Naive thymus-derived CD4-positive, alpha-beta T cell (primary cell): ENCODE results near the gene CARD10. TPM values are rescaled to one million over a fixed set of nuclear protein-coding genes. Genes with fewer than 3 reads are reported as not detected.
A peak's percentile ranks its signal among the peaks of the same experiment; 100 is the strongest.

Experiments used
- ATAC-seq: fragments of 150-1000 bp; cut with Tn5 transposase; 2 replicates; pipeline ENCODE4 v1.10.0; 2021; ENCODE audit warnings: mild to moderate bottlenecking, moderate library complexity
- CTCF ChIA-PET: fragments of 350-600 bp; sonication (Branson Sonifier 250); formaldehyde crosslinking; loops from one replicate; lab custom pipeline; 2021; ENCODE audit warnings: antibody characterized with exemption; lab: Charles Lee
- POLR2A ChIA-PET: fragments of 350-600 bp; sonication (Branson Sonifier 250); formaldehyde crosslinking; loops from one replicate; lab custom pipeline; 2021; ENCODE audit warnings: antibody characterized with exemption, inconsistent platforms; lab: Charles Lee
- DNase-seq, 9 donors: peaks; one replicate each; pipeline versions ENCODE4 v3.0.0 to v3.0.0-alpha.2; 2020 to 2022; ENCODE audit warnings: mixed read lengths in 1 of 9
- H3K27ac ChIP-seq: one replicate; pipeline ENCODE4 v1.7.0; 2013; ENCODE audit warnings: mild to moderate bottlenecking, low read depth, low read length, moderate library complexity
- H3K27me3 ChIP-seq, 2 donors: one replicate each; pipeline ENCODE4 v1.7.0; 2013; ENCODE audit warnings: low read length in 2 of 2, mild to moderate bottlenecking in 2 of 2, moderate library complexity in 2 of 2; ENCODE audit not compliant: control insufficient read depth in 2 of 2, insufficient read depth in 2 of 2
- H3K36me3 ChIP-seq, 3 experiments: 1 replicate in 2 of 3; 2 replicates in 1 of 3; pipeline ENCODE4 v1.7.0; 2013; ENCODE audit warnings: low read length in 3 of 3, mild to moderate bottlenecking in 3 of 3, moderate library complexity in 1 of 3; ENCODE audit not compliant: insufficient read depth in 3 of 3, control insufficient read depth in 2 of 3
- H3K4me1 ChIP-seq, 2 donors: one replicate each; pipeline ENCODE4 v1.7.0; 2013; ENCODE audit warnings: low read length in 2 of 2, mild to moderate bottlenecking in 2 of 2, moderate library complexity in 1 of 2; ENCODE audit not compliant: control insufficient read depth in 2 of 2, insufficient read depth in 2 of 2
- H3K4me3 ChIP-seq: 2 replicates; pipeline ENCODE4 v1.7.0; 2013; ENCODE audit warnings: mild to moderate bottlenecking, low read length
- H3K9me3 ChIP-seq, 3 experiments: 1 replicate in 2 of 3; 2 replicates in 1 of 3; pipeline ENCODE4 v1.7.0; 2013; ENCODE audit warnings: low read length in 3 of 3; ENCODE audit not compliant: control insufficient read depth in 2 of 3
- H3K27ac Mint-ChIP-seq, 9 donors: one replicate each; pipeline ENCODE4 v1.8.0; 2020 to 2022; ENCODE audit warnings: mixed read lengths in 9 of 9, mild to moderate bottlenecking in 8 of 9, moderate library complexity in 5 of 9, inconsistent platforms in 2 of 9
- H3K27me3 Mint-ChIP-seq, 5 donors: one replicate each; pipeline ENCODE4 v1.8.0; 2021 to 2022; ENCODE audit warnings: mixed read lengths in 5 of 5, mild to moderate bottlenecking in 1 of 5
- H3K36me3 Mint-ChIP-seq, 5 donors: one replicate each; pipeline ENCODE4 v1.8.0; 2020 to 2022; ENCODE audit warnings: mixed read lengths in 5 of 5, mild to moderate bottlenecking in 3 of 5, inconsistent platforms in 1 of 5
- H3K4me1 Mint-ChIP-seq, 7 donors: one replicate each; pipeline ENCODE4 v1.8.0; 2020 to 2022; ENCODE audit warnings: mixed read lengths in 7 of 7, mild to moderate bottlenecking in 3 of 7, inconsistent platforms in 1 of 7
- H3K4me3 Mint-ChIP-seq, 10 donors: one replicate each; pipeline ENCODE4 v1.8.0; 2020 to 2022; ENCODE audit warnings: mild to moderate bottlenecking in 10 of 10, mixed read lengths in 10 of 10, moderate library complexity in 6 of 10, inconsistent platforms in 2 of 10
- H3K9me3 Mint-ChIP-seq, 11 donors: one replicate each; pipeline ENCODE4 v1.8.0; 2020 to 2022; ENCODE audit warnings: mixed read lengths in 11 of 11, mild to moderate bottlenecking in 4 of 11, inconsistent platforms in 1 of 11, moderate library complexity in 1 of 11
- intact Hi-C, 2 donors: fragments of 100-400 bp; cut with micrococcal nuclease; formaldehyde crosslinking; loops; one replicate each; pipeline ENCODE4 v1.15.1; 2023
- polyA plus RNA-seq, 2 donors: library from polyadenylated mRNA; unstranded; fragments of 300-500 nt; fragmentation: Illumina TruSeq; gene quantifications; one replicate each; pipeline ENCODE4 v1.2.3, GENCODE V29; 2021
- total RNA-seq, 6 experiments: library from RNA in 5 of 6; stranded (reverse) in 5 of 6; gene quantifications; 1 replicate in 5 of 6; 2 replicates in 1 of 6; pipeline ENCODE4 v1.2.3 and lab custom pipeline; 2021 to 2026

The CARD10 gene
- total and polyA plus RNA-seq, 7 experiments from 2014 or later = 0.13 to 1.0 (median 0.69) TPM; not detected in 2

DNA sequence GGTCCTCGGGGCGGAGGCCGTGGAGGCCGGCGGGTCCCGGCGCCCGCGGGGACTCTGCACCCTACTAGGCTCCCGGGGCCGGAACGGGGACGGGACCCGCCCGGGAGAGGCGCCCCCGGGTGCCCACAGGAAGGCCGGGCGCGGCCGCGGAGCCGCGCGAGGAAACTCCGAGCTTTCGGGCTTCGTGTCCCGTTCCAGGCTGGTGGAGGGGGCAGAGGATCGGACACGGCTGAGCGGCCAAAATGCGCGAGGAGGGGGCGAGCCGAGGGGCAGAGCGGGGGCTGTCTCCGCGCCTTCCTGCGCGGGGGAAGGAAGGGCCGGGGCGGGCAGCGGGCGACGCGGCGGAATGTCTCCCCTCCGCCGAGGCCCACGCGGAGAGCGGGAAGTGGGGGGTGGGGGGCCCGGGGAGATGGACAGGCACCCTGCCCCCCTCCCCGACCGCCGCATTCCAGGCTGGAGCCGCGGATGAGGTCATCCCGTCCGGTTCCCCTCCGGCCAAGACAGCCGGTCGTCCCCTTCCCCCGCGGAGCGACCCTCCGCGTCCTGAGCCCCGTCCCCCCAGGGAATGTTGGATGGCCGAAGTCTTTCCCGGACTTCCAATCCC lies 41.5 kb upstream of the CARD10 start:
- Mint-ChIP-seq H3K27ac (no peak overlapping the region), H3K27me3 (peaks cover 25 to 76% (median 37%) of the 10 kb centered on the region in 5 donors), H3K9me3 (peaks cover 0 to 3% (median 0%) of the 10 kb centered on the region in 11 donors), H3K4me1 (peaks cover 8 to 22% (median 20%) of the 10 kb centered on the region in 7 donors), H3K36me3 (peaks cover 0 to 3% (median 0%) of the 10 kb centered on the region in 5 donors), H3K4me3 (peak overlapping the region in 8 of 10 donors; percentile 57 to 87 (median 72))
- Histone ChIP-seq H3K27me3 (peaks cover 11 to 14% of the 10 kb centered on the region in 2 donors), H3K9me3 (no peaks in the 10 kb centered on the region), H3K27ac (no peak overlapping the region), H3K36me3 (no peaks in the 10 kb centered on the region), H3K4me3 (no peak overlapping the region), H3K4me1 (peaks cover 14 to 15% of the 10 kb centered on the region in 2 donors)
- ATAC-seq (no peak), DNase-seq (peak in 1 of 9 donors; percentile 3)
- ChIA-PET CTCF (interaction anchor here (0.7 to 8.7 kb wide), 3 partner anchors 14 to 43 kb away, joined by 3 to 147 read pairs (median 3); no protein-coding TSS in a partner anchor), POLR2A (interaction anchor here (1.0 kb wide), 1 partner anchor 16 kb away, joined by 3 read pairs; no protein-coding TSS in a partner anchor)
- intact Hi-C loops = loop anchor here (1.0 to 10.0 kb wide), 2 partner anchors 21 to 76 kb away; partner anchors contain the start of gene MFNG (in 1 of the 2)

GRCh38 chr22:37559901-37560607 lies 40.8 kb upstream of the CARD10 start, which contains the start of gene CDC42EP1:
Gene CDC42EP1 (plus strand): TSS chr22:37560480. CDS start chr22:37566350, 5,870 bp downstream.
- peaks cover 13 to 14% of the 10 kb centered on the region in 2 donors for H3K4me1 ChIP-seq
- no peak within 1 kb of the TSS for H3K27ac ChIP-seq
- Mint-ChIP-seq H3K9me3 (peaks cover 0 to 5% (median 0%) of the 10 kb centered on the region in 11 donors), H3K4me1 (peaks cover 8 to 24% (median 20%) of the 10 kb centered on the region in 7 donors), H3K36me3 (peaks cover 0 to 3% (median 0%) of the 10 kb centered on the region in 5 donors), H3K27me3 (peaks cover 25 to 81% (median 37%) of the 10 kb centered on the region in 5 donors), H3K4me3 (peak within 1 kb of the TSS; percentile 42 to 87 (median 72)), H3K27ac (peak within 1 kb of the TSS in 1 of 9 donors; percentile 25)
- H3K36me3 ChIP-seq = no peaks in the 10 kb centered on the region
- ATAC-seq (no peak), DNase-seq (no peak)
- no peak within 1 kb of the TSS for H3K4me3 ChIP-seq
- H3K27me3 ChIP-seq = peaks cover 11 to 14% of the 10 kb centered on the region in 2 donors
- no peaks in the 10 kb centered on the region for H3K9me3 ChIP-seq
- intact Hi-C loops = loop anchor here in 1 of 2 donors (10.0 kb wide), 1 partner anchor 75 kb away; the partner anchor contains the start of gene MFNG
- ChIA-PET CTCF (interaction anchor here (0.7 to 1.0 kb wide), 2 partner anchors 15 to 32 kb away, joined by 3 read pairs; no protein-coding TSS in a partner anchor), POLR2A (no interaction called here)

DNA sequence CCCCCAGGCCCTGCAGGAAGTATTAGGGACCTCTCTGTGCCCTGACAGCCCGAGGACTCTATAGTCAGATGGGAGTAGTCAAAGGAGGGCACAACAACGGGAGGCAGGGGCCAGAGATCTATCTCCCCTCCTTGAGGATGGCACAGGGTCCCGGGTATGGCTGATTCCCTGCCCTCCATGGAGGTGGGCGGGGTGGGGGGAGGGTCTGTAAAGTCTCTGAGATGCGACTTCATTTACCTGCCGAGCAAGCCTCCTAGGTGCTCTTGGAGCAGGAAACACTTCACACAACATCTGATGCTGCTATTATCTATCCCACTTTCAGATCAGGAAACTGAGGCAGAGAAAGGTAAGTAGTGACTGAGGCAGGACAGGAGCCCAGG lies 40.3 kb upstream of the CARD10 start:
- H3K4me3 Mint-ChIP-seq = peak overlapping the region in 8 of 10 donors; percentile 30 to 73 (median 59)
- Histone ChIP-seq H3K4me1 (peaks cover 13 to 14% of the 10 kb centered on the region in 2 donors), H3K27ac (no peak overlapping the region), H3K27me3 (peaks cover 11 to 14% of the 10 kb centered on the region in 2 donors), H3K36me3 (no peaks in the 10 kb centered on the region), H3K4me3 (no peak overlapping the region), H3K9me3 (no peaks in the 10 kb centered on the region)
- H3K9me3 Mint-ChIP-seq = peaks cover 0 to 5% (median 0%) of the 10 kb centered on the region in 11 donors
- intact Hi-C loops = no loop called here
- no peak for DNase-seq
- POLR2A ChIA-PET = no interaction called here
- H3K27me3 Mint-ChIP-seq = peaks cover 25 to 80% (median 37%) of the 10 kb centered on the region in 5 donors
- peaks cover 8 to 24% (median 20%) of the 10 kb centered on the region in 7 donors for H3K4me1 Mint-ChIP-seq
- peak overlapping the region in 1 of 9 donors; percentile 25 for H3K27ac Mint-ChIP-seq
- no peak for ATAC-seq
- CTCF ChIA-PET = interaction anchor here (1.0 to 1.1 kb wide), 2 partner anchors 21 to 33 kb away, joined by 3 read pairs; no protein-coding TSS in a partner anchor
- peaks cover 0 to 3% (median 0%) of the 10 kb centered on the region in 5 donors for H3K36me3 Mint-ChIP-seq

DNA sequence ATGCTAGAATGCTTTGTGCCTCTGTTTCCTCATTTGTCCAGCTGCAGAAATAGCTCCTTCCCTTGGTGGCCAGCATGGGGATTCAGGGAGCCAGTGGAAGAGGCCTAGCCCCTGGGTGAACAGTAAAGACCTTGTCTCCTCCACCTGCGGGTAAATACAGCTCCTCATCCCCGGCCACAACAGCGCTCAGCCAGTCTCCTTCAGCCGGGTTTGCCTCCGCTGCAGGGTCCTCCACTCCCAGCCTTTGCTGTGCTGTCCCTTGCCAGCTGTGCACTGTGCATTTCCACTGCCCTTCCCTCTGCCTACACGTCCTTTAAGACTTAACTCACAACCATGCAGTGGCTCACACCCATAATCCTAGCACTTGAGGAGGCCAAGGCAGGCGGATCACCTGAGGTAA lies 39.6 kb upstream of the CARD10 start:
- peaks cover 29 to 77% (median 40%) of the 10 kb centered on the region in 5 donors for H3K27me3 Mint-ChIP-seq

GRCh38 chr22:37557321-37558001 lies 38.2 kb upstream of the CARD10 start:
- Mint-ChIP-seq H3K27ac (no peak overlapping the region), H3K9me3 (peaks cover 0 to 5% (median 0%) of the 10 kb centered on the region in 11 donors), H3K27me3 (peaks cover 26 to 71% (median 31%) of the 10 kb centered on the region in 5 donors), H3K4me1 (peaks cover 8 to 20% (median 13%) of the 10 kb centered on the region in 7 donors), H3K36me3 (peaks cover 0 to 3% (median 0%) of the 10 kb centered on the region in 5 donors), H3K4me3 (peak overlapping the region in 1 of 10 donors; percentile 64)
- no peak overlapping the region for H3K4me3 ChIP-seq
- H3K4me1 ChIP-seq = peaks cover 13 to 14% of the 10 kb centered on the region in 2 donors
- no peak overlapping the region for H3K27ac ChIP-seq
- H3K36me3 ChIP-seq = no peaks in the 10 kb centered on the region
- DNase-seq (no peak), ATAC-seq (no peak)
- POLR2A ChIA-PET = no interaction called here
- H3K27me3 ChIP-seq = peaks cover 10 to 14% of the 10 kb centered on the region in 2 donors
- intact Hi-C loops = no loop called here
- CTCF ChIA-PET = interaction anchor here (1.0 to 4.8 kb wide), 5 partner anchors 9 to 35 kb away, joined by 3 to 22 read pairs (median 8); no protein-coding TSS in a partner anchor
- H3K9me3 ChIP-seq = no peaks in the 10 kb centered on the region

More for the DNA sequence above, 39.6 kb upstream of the CARD10 start:
- peaks cover 8 to 21% (median 19%) of the 10 kb centered on the region in 7 donors for H3K4me1 Mint-ChIP-seq
- peaks cover 0 to 3% (median 0%) of the 10 kb centered on the region in 5 donors for H3K36me3 Mint-ChIP-seq
- ATAC-seq = no peak
- no peak overlapping the region for H3K27ac Mint-ChIP-seq
- Histone ChIP-seq H3K9me3 (no peaks in the 10 kb centered on the region), H3K4me3 (no peak overlapping the region), H3K4me1 (peaks cover 13 to 14% of the 10 kb centered on the region in 2 donors), H3K27ac (no peak overlapping the region), H3K27me3 (peaks cover 11 to 14% of the 10 kb centered on the region in 2 donors), H3K36me3 (no peaks in the 10 kb centered on the region)
- peak overlapping the region in 2 of 10 donors; percentile 9 to 73 for H3K4me3 Mint-ChIP-seq
- POLR2A ChIA-PET = no interaction called here
- intact Hi-C loops = no loop called here
- DNase-seq = no peak
- H3K9me3 Mint-ChIP-seq = peaks cover 0 to 5% (median 0%) of the 10 kb centered on the region in 11 donors
- CTCF ChIA-PET = interaction anchor here (0.6 to 4.8 kb wide), 4 partner anchors 8 to 34 kb away, joined by 3 to 22 read pairs (median 6); no protein-coding TSS in a partner anchor
